ENCODE data around the gene NENF. TPM values are rescaled to one million over a fixed set of nuclear protein-coding genes. Genes with fewer than 3 reads are reported as not detected.

NENF gene
- total RNA-seq, 1 experiment from 2014 or later, result 140 TPM

DNA sequence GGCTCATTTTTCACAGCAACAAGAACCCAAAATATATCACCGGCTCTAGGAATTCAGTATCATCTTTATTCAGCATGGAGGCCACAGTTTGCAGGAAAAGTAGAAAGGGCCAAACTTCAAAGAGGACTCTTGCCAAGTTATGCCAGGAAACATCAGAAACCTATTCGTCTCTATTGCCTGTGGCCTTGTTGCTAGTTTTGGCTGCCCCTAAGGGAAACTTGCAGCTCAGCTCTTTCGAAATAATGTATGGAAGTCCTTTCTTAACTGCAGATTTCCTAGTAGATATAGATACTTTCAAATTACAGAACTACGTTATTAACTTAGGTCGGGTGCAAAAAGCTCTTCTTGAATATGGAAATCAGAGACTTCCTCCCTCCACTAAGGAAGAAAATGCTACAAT lies 4.2 kb upstream of the NENF start:
- no peak for DNase-seq (ENCODE audit: low read depth)
- in situ Hi-C loops (cut with HindIII; ENCODE audit: low pct_unique_long_range_greater_than_20kb, low sequenced_read_pairs), result no loop called here

DNA sequence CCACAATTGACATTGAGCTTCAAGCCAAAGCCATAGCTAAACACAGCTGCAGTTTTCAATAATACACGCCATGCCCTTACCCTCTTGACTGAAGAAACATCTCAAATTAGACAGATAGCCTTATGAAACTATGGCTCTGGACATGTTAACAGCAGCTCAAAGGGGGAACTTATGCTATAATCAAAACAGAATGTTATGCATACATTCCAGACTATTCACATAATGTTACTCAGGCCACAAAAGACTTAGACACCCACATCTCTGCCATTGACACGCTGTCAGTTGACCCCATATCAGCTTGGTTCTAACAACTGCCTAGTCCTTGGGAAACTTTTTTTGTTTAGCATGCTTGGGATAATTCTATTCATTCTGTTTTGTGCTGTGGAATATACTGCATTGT lies 2.3 kb upstream of the NENF start:
- in situ Hi-C loops (cut with HindIII; ENCODE audit: low pct_unique_long_range_greater_than_20kb, low sequenced_read_pairs), result no loop called here
- no peak for DNase-seq (ENCODE audit: low read depth)

DNA sequence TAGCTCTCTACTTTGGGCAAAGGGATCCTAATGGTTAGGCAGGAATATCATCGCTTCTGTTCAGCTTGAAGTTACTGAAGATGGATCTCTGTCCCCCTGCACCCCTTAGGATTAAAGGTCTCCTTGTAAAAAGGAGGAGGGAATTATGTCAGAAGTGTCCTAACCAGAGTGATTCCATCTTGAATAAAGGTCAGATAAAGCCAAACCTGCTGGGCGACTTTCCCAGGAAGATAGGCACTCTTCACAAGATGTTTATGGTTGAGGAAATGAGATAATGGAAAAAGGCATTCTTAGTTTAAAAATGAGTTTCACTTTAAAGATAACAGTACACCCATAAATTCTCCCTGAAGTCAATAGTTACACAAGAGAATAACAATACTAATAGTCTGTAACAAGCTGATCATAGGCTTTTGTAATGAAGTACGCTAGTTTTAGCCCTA lies 1.7 kb upstream of the NENF start:
- in situ Hi-C loops (cut with HindIII; ENCODE audit: low pct_unique_long_range_greater_than_20kb, low sequenced_read_pairs), result no loop called here
- DNase-seq (ENCODE audit: low read depth), result no peak

DNA sequence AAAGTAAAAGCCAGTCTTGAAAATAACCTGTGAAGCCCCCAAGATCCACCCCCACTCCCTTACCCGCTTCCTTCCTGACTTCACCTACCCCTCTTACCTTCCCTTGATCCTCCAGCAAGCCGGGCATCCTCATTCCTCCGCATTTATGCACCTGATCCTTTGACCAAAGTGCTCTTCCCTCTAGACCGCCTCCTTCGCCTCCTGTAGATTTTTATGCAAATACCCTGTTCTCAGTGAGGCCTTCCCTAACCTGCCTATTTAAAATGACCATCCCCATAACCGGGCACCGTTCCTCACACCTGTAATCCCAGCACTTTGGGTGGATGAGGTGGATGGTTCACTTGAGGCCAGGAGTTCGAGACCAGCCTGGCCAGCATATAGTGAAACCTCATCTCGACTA lies 1.1 kb upstream of the NENF start:
- in situ Hi-C loops (cut with HindIII; ENCODE audit: low pct_unique_long_range_greater_than_20kb, low sequenced_read_pairs), result no loop called here
- no peak for DNase-seq (ENCODE audit: low read depth)

DNA sequence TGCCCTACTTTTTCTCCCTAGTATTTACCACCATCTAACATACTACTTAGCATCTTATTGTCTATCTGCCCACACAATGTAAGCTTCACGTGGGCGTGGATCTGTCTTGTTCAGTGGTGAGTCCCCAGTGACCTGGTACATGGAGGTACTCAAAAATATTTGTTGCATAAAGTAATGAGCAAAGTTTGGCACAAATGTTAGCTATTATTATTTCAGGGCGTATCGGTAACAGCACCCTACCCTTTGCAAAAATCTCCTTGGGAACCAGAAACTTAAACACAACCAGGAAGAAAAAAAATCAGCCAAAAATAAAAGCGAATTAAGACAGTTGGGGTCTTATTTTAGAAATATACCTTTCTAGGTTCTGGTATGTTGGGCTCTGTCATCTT lies 454 bp upstream of the NENF start:
- DNase-seq (ENCODE audit: low read depth), result no peak
- in situ Hi-C loops (cut with HindIII; ENCODE audit: low pct_unique_long_range_greater_than_20kb, low sequenced_read_pairs), result no loop called here

DNA sequence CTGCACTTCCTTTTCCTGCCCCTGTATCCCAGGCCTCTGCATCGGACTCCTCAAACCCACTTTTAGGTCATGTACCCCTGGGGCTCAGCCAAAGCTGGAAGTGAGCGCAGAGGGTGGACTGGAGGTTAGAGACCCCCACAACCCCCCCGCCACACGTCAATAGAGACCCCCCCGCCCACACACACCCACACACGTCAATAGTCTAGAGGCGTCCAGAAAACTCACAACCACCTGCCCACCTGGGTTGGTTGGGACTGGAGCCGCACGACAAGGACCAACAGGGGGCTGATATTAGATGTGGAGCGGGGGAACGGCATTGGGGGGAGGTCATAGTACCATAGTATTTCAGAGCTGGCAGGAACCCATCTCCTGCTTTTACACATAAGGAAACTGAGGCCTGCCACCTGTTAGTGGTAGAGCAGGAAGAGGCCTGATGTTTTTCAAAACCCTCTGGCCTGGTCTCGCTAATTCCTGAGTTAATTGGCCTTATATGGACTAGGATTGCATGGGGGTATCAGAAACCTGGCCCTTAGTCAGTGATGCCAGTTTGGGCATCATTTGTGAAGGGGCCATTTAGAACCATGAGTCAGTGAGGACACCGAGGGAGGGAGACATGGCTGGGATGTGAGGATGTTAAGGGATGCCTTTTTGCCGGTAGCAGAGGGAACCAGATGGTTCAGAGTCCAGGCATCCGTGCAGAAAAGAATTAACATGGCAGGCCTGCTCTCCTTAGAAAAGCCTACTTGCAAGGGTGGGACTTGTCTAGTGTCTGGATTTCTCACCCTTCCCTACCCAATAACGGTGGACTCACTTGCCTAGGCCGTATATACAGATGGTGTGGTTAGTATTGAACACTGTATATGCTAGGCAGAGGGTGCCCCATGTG lies 1.1 kb downstream of the NENF start:
- DNase-seq (ENCODE audit: low read depth), result no peak
- in situ Hi-C loops (cut with HindIII; ENCODE audit: low pct_unique_long_range_greater_than_20kb, low sequenced_read_pairs), result no loop called here

DNA sequence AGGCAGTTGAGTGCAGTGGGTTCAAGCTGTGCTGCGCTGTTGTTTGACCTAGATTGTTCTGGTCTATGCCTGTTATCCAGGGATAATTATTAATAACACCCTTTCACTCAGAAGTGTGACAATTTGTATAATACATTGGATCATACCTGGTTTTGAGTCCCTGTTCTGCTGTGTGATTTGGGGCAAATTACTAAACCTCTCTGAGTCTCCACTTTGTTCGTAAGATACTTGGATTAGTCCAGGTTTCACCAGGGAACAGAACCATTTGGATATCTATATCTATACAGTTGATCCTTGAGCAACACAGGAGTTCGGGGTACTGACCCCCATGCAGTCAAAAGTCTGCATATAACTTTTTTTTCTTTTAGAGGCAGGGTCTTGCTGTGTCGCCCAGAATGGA lies 2.3 kb downstream of the NENF start:
- in situ Hi-C loops (cut with HindIII; ENCODE audit: low pct_unique_long_range_greater_than_20kb, low sequenced_read_pairs), result no loop called here
- DNase-seq (ENCODE audit: low read depth), result no peak

DNA sequence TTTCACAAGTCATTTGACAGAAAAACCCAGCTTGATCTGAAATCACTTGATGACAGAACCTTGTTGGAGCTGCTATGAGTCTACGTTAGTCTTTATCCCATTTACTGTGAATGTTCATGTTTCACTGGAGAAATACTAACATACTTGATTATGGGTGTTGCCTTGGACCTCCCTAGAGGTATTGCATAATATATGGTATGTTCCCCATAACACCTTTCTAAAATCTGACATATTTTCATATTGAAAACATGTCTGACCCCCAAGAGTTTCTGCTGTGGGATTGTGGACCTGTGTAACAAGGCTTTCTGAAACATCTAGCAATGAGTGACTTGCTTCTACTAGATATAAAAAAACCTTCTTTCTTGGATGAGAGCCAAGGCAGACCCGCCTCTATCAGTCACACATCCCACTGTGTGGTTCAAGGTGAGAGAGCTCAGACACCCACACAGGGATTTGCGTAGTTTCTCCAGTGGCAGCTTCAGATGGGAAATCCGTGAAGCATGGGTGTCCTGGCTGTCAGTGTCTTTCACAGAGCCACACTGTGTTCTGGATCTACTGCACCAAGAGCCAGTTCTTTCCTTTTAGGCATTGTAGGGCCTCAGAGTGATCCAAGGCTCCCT lies 4.6 kb downstream of the NENF start:
- no peak for DNase-seq (ENCODE audit: low read depth)
- in situ Hi-C loops (cut with HindIII; ENCODE audit: low pct_unique_long_range_greater_than_20kb, low sequenced_read_pairs), result no loop called here

DNA sequence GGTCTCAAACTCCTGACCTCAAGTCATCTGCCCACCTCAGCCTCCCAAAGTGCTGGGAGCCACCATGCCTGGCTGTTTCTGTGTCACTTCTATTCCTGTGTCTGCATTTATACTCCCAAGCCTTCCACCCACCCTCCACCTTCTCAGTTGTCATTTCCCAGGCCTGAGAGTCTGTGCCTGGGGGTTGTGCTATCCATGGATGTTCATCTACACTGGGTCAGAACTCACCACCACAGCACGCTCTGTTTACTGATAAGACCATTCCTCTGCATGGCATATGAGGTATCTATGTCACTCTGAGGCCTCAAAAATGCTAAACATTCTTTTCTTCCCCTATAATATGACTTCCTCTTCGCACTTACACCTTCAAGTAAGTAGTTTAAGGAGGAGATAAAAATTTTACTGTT lies 6.1 kb downstream of the NENF start:
- in situ Hi-C loops (cut with HindIII; ENCODE audit: low pct_unique_long_range_greater_than_20kb, low sequenced_read_pairs), result no loop called here

DNA sequence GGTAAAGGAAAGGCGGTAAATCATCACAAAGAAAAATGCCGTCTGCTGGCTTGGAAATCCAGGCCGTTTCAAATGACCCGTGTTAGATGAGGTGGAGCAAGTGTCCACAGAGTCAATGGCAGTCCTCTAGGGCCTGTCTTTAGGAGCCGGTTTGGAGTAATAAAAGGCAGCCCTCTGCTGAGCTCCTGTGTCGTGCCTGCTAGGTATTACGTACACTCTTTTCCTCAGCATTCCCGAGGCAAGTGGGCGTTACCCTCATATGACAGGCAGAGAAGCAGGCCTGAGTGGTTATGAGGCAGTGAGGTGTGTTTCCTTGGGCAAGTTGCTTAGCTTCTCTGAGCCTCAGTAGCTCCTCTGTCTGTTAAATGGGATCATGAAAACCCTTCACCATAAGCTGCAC lies 7.7 kb downstream of the NENF start:
- in situ Hi-C loops (cut with HindIII; ENCODE audit: low pct_unique_long_range_greater_than_20kb, low sequenced_read_pairs), result no loop called here

More for the DNA sequence above, 6.1 kb downstream of the NENF start:
- DNase-seq (ENCODE audit: low read depth), result no peak

DNA sequence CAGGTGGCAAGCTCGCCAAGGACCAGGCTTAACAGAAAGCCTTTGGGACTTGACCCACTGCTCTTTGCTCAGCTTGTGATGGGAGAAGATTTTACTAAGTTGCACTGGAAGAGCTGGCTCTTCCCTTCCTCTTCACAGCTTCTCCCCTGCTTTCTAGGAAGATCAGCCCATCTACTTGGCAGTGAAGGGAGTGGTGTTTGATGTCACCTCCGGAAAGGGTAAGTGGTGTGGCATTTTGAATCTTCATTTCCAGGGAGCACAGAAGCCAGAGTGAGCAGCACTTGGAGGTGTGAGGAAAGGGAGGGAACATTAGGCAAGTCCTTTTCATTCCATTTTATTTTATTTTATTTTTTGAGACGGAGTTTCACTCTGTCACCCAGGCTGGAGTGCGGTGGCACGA lies 9.7 kb downstream of the NENF start:
- in situ Hi-C loops (cut with HindIII; ENCODE audit: low pct_unique_long_range_greater_than_20kb, low sequenced_read_pairs), result no loop called here
- no peak for DNase-seq (ENCODE audit: low read depth)

More for the DNA sequence above, 7.7 kb downstream of the NENF start:
- DNase-seq (ENCODE audit: low read depth), result no peak

DNA sequence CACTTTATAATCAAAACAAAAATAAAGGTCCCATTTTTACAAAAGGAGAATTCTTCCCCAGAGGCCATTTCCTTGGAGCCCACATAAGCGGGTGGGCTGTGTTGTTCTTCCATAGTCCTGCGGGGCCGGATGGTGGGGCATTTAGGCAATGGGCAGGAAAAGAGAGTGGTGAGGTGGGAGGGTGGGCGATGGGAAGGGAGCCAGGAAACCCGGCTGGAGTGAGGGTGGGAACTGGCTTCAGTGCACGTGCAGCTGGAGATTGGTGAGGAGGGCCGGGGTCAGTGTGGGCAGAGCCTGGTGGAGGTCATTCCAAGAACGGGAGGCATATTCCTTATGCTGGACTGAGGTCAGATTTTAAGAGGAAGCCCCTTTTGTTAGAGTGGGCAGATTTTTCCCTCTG lies 13.6 kb downstream of the NENF start:
- in situ Hi-C loops (cut with HindIII; ENCODE audit: low pct_unique_long_range_greater_than_20kb, low sequenced_read_pairs), result no loop called here
- DNase-seq (ENCODE audit: low read depth), result no peak

DNA sequence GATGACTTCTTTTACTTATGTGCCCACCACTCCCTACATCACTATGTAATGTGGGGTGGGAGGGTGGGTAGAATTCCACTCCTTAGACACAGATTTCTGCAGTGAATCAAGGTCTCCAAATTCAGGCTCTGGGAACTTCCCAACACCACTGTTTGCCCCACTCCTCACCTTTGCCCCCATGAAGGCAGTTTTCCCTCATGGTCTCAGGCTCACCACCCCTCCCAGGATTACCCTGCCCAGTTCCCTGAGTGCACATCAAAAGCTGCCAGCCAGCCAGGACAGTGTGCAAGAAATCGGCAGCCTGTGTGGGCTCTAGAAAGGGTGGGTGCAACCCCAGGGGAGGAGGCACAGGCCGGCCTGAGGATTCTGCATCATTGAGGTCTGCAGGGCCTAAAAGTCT lies 14.8 kb downstream of the NENF start:
- DNase-seq (ENCODE audit: low read depth), result no peak
- in situ Hi-C loops (cut with HindIII; ENCODE audit: low pct_unique_long_range_greater_than_20kb, low sequenced_read_pairs), result no loop called here

DNA sequence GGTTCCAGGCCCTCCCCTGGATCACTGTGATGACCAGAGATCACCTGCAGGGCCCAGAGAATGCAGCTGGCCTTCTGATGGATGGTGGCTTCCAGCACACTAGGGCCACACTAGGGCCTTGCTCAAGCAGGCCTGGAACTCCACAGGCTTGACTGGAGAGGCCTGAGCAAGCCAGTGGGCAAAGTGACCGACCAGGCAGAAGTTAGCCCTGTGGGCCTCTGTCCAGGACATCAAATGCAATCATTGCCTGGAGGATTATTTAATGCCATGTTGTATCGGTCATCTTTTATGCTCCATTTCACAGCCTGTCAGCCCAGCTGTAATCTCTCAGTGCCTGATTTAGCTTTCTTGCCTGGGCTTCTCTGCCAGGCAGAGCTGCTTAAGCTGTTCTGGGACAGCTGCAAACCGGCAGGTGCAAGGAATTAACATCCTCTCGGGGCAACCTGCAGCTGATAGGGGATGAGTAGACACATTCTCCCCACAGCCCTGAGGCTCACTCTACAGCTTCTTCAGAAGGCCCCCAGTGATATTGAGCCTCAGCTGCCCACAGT lies 17.7 kb downstream of the NENF start:
- in situ Hi-C loops (cut with HindIII; ENCODE audit: low pct_unique_long_range_greater_than_20kb, low sequenced_read_pairs), result no loop called here
- DNase-seq (ENCODE audit: low read depth), result no peak

DNA sequence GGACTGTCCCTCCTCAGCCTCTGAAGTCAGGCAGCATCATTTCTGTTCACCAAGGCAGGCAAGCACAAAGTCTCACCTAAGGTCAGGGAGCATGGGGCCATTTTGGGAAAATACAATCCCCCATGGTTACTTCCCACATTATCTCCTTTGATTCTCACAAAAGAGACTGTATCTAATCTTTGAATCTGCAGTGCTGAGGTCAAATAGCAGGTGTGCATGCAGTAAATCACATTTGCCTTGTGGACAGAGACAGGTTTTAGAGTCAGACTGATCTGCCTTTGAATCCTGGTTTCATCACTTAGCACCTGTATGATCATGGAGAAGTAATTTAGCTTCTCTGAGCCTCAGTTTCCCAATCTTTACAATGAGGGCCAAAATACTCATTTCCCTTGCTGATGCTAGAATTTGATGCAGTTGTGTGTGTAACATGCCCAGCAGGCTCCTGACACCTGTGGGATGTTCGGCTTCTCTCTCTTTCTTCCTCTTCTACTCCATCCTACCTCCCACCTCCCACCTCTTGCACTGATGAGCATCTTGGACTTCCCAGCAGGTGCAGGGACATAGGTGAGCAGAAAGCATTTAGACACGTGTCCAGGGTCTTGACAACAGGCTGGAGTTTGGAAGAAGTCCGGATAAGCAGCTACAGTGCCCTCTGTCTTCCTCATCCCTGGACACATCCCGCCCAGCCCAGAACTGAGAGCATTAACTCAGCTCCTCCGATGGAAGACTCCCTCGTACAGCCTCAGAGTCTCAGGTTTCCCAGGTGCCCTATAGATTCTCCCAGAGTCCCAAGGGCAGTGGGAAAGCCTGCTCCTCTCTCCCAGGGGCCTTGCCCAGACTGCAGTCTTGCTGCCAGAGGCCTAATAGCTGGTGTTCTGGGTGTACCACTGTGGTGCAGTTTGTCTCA lies 18.9 kb downstream of the NENF start:
- no peak for DNase-seq (ENCODE audit: low read depth)
- in situ Hi-C loops (cut with HindIII; ENCODE audit: low pct_unique_long_range_greater_than_20kb, low sequenced_read_pairs), result no loop called here

DNA sequence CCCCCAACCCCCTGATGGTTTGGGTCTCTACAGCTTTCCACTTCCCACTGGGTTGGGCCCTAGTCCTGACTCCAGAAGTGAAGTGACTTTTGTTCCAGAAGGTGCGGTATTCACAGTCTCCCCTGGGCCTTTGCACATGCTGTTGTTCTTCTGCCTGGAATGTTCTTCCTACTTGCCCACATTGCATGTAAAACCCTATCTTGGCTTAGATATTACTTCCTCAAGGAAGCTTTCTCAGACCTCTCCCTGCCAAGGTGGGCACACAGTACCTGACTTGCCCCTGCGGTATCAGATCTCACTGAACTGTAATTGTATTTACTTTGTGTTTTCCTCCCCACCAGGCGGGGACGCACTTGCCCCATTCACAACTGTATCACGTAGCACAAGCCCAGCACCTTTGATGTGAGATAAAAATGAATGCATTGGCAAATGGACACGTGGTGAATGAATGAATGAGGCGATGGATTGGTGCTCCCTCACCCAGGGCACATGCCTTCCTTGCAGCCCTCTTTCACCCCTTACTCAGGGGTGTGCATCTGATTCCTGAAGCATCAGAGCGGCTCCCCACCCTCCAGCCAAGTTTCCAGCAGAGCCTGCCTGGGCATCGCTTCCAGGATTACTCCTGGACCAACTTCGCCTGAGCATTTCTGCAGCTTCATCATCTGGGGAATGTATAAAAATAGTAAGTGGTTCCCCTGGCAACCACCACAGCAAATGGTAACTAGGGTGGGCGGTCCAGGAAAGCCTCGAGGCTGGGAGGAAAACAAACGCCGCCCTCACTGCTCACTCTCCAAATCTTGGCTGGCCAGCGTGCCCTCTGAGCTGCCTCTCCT lies 19.8 kb downstream of the NENF start:
- in situ Hi-C loops (cut with HindIII; ENCODE audit: low pct_unique_long_range_greater_than_20kb, low sequenced_read_pairs), result no loop called here

DNA sequence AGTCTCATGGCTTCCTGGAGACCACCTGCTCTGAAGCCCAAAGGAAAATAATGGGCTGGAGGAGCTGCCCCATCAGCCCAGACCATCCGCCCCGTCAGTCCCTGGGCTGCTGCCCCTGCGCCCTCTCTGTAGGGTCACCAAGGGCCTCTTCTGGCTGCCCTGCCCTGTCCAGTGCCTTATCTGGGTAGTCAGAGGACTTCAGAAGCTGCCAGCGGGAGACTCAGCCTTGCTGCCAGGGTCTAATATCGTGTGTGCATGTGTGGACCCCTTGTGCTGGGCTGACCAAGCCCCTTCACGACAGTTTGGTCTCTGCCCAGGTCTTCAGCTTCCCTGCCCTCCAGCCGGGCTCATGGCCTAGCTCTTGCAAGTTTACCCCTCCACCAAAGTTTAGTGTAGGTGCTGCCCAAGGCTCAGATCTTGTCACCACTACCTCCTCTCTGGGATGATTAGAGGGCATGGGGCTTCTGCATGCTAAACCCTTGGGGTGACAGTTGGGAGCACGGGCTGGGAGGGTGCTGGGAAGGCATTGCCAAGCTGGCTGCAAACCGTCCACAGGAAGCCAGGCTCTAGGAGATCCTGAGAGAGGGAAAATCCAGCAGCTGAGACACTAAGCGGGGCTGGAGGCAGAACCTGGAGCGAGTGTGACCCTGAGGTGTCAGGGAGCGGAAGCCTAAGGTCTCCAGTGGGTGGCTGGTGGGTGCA lies 20.6 kb downstream of the NENF start:
- in situ Hi-C loops (cut with HindIII; ENCODE audit: low pct_unique_long_range_greater_than_20kb, low sequenced_read_pairs), result no loop called here
- DNase-seq (ENCODE audit: low read depth), result no peak

More for the DNA sequence above, 19.8 kb downstream of the NENF start:
- DNase-seq (ENCODE audit: low read depth), result no peak
